Gastrocnemius medialis (tissue), 4 donors: ENCODE results near the gene C12orf56.

Experiments used
- POLR2A ChIP-seq, 2 donors: fragments of 450-650 bp; IDR thresholded peaks; one replicate each; pipeline ENCODE4 v1.6.1; 2017; ENCODE audit warnings: antibody characterized with exemption in 2 of 2, mild to moderate bottlenecking in 2 of 2, moderate library complexity in 2 of 2
- TF ChIP-seq, protein P1 (sequence below), 5 experiments: fragments of 450-650 bp in 3 of 5; fragments of 200-600 bp in 2 of 5; sonication (generic) in 2 of 5; IDR thresholded peaks in 4 of 5; conservative IDR thresholded peaks in 1 of 5; 1 replicate in 4 of 5; 2 replicates in 1 of 5; pipeline ENCODE4 v1.5.1; 2016 to 2019; ENCODE audit warnings: antibody characterized with exemption in 5 of 5, mild to moderate bottlenecking in 3 of 5, moderate library complexity in 3 of 5

- TF ChIP-seq, protein P1, sequence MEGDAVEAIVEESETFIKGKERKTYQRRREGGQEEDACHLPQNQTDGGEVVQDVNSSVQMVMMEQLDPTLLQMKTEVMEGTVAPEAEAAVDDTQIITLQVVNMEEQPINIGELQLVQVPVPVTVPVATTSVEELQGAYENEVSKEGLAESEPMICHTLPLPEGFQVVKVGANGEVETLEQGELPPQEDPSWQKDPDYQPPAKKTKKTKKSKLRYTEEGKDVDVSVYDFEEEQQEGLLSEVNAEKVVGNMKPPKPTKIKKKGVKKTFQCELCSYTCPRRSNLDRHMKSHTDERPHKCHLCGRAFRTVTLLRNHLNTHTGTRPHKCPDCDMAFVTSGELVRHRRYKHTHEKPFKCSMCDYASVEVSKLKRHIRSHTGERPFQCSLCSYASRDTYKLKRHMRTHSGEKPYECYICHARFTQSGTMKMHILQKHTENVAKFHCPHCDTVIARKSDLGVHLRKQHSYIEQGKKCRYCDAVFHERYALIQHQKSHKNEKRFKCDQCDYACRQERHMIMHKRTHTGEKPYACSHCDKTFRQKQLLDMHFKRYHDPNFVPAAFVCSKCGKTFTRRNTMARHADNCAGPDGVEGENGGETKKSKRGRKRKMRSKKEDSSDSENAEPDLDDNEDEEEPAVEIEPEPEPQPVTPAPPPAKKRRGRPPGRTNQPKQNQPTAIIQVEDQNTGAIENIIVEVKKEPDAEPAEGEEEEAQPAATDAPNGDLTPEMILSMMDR (IDR thresholded peaks at IDR 0.05 in 4 of 5, conservative IDR thresholded peaks at IDR 0.05 in 1 of 5), result no peak
- no peak for TF ChIP-seq POLR2A (IDR thresholded peaks at IDR 0.05)
Measured at GRCh38 chr12:64236549-64236948, 154.0 kb downstream of the C12orf56 start.
